ENCODE results near the gene EGFR.

DNA sequence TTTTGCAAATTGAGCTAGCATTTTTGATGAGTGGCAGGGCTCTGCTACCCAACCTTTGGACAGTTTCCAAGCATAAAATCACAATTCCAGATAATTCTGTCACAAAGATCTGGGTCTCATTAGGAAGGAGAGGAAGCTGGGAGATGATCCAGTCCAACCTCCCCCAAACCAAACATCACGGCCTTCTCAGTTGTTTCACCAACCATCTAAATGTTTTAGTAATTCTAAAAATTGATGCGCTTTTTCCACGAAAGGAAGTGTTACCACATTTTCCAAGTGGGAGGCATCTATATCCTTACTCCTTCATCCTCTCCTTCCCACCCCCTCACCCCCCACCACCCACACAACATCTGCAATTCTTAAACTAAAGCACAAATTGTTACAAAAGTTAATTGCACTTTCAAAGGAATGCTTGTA, 108.3 kb downstream of the EGFR start:
- TF ChIP-seq, protein P1, sequence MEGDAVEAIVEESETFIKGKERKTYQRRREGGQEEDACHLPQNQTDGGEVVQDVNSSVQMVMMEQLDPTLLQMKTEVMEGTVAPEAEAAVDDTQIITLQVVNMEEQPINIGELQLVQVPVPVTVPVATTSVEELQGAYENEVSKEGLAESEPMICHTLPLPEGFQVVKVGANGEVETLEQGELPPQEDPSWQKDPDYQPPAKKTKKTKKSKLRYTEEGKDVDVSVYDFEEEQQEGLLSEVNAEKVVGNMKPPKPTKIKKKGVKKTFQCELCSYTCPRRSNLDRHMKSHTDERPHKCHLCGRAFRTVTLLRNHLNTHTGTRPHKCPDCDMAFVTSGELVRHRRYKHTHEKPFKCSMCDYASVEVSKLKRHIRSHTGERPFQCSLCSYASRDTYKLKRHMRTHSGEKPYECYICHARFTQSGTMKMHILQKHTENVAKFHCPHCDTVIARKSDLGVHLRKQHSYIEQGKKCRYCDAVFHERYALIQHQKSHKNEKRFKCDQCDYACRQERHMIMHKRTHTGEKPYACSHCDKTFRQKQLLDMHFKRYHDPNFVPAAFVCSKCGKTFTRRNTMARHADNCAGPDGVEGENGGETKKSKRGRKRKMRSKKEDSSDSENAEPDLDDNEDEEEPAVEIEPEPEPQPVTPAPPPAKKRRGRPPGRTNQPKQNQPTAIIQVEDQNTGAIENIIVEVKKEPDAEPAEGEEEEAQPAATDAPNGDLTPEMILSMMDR (conservative IDR thresholded peaks at IDR 0.05; ENCODE audit: low read length): no peak
- TF ChIP-seq EZH2phosphoT487 (IDR thresholded peaks at IDR 0.05; ENCODE audit: borderline replicate concordance): no peak

Data from Loucy (cell line).